ENCODE data around the gene CXCL12.

DNA sequence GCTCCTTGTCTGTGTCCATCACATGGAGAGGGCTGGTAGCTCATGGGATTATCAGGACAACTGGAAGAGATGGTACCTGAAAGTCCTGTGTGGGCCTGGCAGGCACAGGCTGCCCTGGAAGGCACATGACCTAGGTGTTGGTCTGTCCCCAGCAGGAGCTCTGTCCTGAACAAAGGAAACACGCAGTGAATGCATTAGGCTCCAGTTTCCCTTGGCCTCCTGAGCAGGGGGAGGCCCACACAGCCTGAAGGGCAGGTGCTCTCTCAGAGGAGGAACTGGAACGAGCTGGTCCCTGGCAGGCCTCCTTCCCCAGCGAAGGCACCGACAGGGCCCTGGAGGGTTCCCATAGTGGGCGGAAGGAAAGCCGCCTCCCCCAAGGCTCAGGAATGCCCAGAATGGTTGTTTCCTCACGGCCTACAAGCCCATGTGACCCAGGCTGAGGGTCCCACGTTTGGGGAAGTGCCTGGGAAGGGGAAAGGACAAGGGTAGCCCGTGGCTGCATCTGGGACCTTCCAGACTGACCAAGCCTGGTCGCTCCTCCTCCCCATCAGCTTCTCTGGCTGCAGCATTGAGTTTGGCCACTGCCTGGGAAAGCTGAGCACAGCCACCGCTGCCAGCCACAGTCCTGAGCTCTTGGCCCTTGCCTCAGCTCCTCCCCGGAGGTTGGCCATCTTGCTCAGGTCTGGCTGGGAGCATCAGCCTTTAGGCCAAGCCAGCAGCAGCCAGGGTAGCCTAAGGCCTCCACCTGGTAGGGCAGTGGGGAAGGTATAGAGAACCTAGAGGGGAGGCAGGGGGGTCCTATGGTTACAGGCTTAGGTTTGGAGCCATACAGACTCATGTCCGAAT is 21.8 kb downstream of the CXCL12 start:
- TF ChIP-seq, protein P1, sequence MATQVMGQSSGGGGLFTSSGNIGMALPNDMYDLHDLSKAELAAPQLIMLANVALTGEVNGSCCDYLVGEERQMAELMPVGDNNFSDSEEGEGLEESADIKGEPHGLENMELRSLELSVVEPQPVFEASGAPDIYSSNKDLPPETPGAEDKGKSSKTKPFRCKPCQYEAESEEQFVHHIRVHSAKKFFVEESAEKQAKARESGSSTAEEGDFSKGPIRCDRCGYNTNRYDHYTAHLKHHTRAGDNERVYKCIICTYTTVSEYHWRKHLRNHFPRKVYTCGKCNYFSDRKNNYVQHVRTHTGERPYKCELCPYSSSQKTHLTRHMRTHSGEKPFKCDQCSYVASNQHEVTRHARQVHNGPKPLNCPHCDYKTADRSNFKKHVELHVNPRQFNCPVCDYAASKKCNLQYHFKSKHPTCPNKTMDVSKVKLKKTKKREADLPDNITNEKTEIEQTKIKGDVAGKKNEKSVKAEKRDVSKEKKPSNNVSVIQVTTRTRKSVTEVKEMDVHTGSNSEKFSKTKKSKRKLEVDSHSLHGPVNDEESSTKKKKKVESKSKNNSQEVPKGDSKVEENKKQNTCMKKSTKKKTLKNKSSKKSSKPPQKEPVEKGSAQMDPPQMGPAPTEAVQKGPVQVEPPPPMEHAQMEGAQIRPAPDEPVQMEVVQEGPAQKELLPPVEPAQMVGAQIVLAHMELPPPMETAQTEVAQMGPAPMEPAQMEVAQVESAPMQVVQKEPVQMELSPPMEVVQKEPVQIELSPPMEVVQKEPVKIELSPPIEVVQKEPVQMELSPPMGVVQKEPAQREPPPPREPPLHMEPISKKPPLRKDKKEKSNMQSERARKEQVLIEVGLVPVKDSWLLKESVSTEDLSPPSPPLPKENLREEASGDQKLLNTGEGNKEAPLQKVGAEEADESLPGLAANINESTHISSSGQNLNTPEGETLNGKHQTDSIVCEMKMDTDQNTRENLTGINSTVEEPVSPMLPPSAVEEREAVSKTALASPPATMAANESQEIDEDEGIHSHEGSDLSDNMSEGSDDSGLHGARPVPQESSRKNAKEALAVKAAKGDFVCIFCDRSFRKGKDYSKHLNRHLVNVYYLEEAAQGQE (IDR thresholded peaks at IDR 0.05; ENCODE audit: insufficient replicate concordance, low read depth), result no peak
- no peak for TF ChIP-seq CTCF (IDR thresholded peaks at IDR 0.05; ENCODE audit: insufficient read depth, low read length)
- TF ChIP-seq POLR2AphosphoS5 (IDR thresholded peaks at IDR 0.05; ENCODE audit: low read depth), result no peak
- no peak for TF ChIP-seq GABPA (IDR thresholded peaks at IDR 0.05; ENCODE audit: low read depth)
- TF ChIP-seq SPI1 (IDR thresholded peaks at IDR 0.05; ENCODE audit: borderline replicate concordance, low read depth), result no peak
